ENCODE measurements around the gene ATP9B. TPM values are rescaled to one million over a fixed set of nuclear protein-coding genes. Genes with fewer than 3 reads are reported as not detected.

ATP9B gene
- total RNA-seq, 1 donor from 2014 or later = 16.2 TPM

- DNase-seq (ENCODE audit: low read depth) = no peak
- Histone ChIP-seq H3K27me3 (ENCODE audit: control insufficient read depth, insufficient read depth, low read length) (no peaks in the 10 kb centered on the region), H3K4me3 (ENCODE audit: low read depth, low read length) (no peak overlapping the region), H3K36me3 (ENCODE audit: control insufficient read depth, insufficient read depth, low read length) (no peaks in the 10 kb centered on the region)
- TF ChIP-seq CTCF (IDR thresholded peaks at IDR 0.05; ENCODE audit: insufficient read depth, low read length, poor library complexity, severe bottlenecking) = no peak
Observed at GRCh38 chr18:79366177-79367094, 297.2 kb downstream of the ATP9B start.

GRCh38 chr18:79367480-79367879 is 298.3 kb downstream of the ATP9B start:
- Histone ChIP-seq H3K4me3 (ENCODE audit: low read depth, low read length) (no peak overlapping the region), H3K36me3 (ENCODE audit: control insufficient read depth, insufficient read depth, low read length) (no peaks in the 10 kb centered on the region), H3K27me3 (ENCODE audit: control insufficient read depth, insufficient read depth, low read length) (no peaks in the 10 kb centered on the region)
- DNase-seq (ENCODE audit: low read depth) = no peak
- no peak for TF ChIP-seq CTCF (IDR thresholded peaks at IDR 0.05; ENCODE audit: insufficient read depth, low read length, poor library complexity, severe bottlenecking)

- Histone ChIP-seq H3K36me3 (ENCODE audit: control insufficient read depth, insufficient read depth, low read length) (no peaks in the 10 kb centered on the region), H3K4me3 (ENCODE audit: low read depth, low read length) (no peak overlapping the region), H3K27me3 (ENCODE audit: control insufficient read depth, insufficient read depth, low read length) (no peaks in the 10 kb centered on the region)
- no peak for TF ChIP-seq CTCF (IDR thresholded peaks at IDR 0.05; ENCODE audit: insufficient read depth, low read length, poor library complexity, severe bottlenecking)
- no peak for DNase-seq (ENCODE audit: low read depth)
Observed at GRCh38 chr18:79367989-79368388, 298.8 kb downstream of the ATP9B start.

- Histone ChIP-seq H3K4me3 (ENCODE audit: low read depth, low read length) (no peak overlapping the region), H3K27me3 (ENCODE audit: control insufficient read depth, insufficient read depth, low read length) (no peaks in the 10 kb centered on the region), H3K36me3 (ENCODE audit: control insufficient read depth, insufficient read depth, low read length) (no peaks in the 10 kb centered on the region)
- no peak for DNase-seq (ENCODE audit: low read depth)
- TF ChIP-seq CTCF (IDR thresholded peaks at IDR 0.05; ENCODE audit: insufficient read depth, low read length, poor library complexity, severe bottlenecking) = no peak
Observed at GRCh38 chr18:79368681-79369080, 299.5 kb downstream of the ATP9B start.

GRCh38 chr18:79371561-79372121 is 302.4 kb downstream of the ATP9B start:
- no peak for TF ChIP-seq CTCF (IDR thresholded peaks at IDR 0.05; ENCODE audit: insufficient read depth, low read length, poor library complexity, severe bottlenecking)
- Histone ChIP-seq H3K27me3 (ENCODE audit: control insufficient read depth, insufficient read depth, low read length) (no peaks in the 10 kb centered on the region), H3K4me3 (ENCODE audit: low read depth, low read length) (no peak overlapping the region), H3K36me3 (ENCODE audit: control insufficient read depth, insufficient read depth, low read length) (no peaks in the 10 kb centered on the region)
- DNase-seq (ENCODE audit: low read depth) = no peak
